Epithelial cell of proximal tubule (primary cell): ENCODE measurements around the gene TMEM108. TPM values are rescaled to one million over a fixed set of nuclear protein-coding genes. Genes with fewer than 3 reads are reported as not detected.

Experiments
- DNase-seq: peaks from one replicate; pipeline ENCODE4 v3.0.0-alpha.2; 2011; ENCODE audit warnings: low read depth
- H3K4me3 ChIP-seq: 2 replicates; pipeline ENCODE4 v1.5.1; 2011; ENCODE audit warnings: low read depth, mild to moderate bottlenecking, low read length
- CTCF ChIP-seq: conservative IDR thresholded peaks from 2 replicates; pipeline ENCODE4 v1.5.1; 2012; ENCODE audit warnings: low read depth, mild to moderate bottlenecking, low read length
- total RNA-seq: library from RNA; depleted of rRNA; stranded (reverse); fragments of >200 nt; gene quantifications from 2 replicates; pipeline ENCODE4 v1.2.3, GENCODE V29; 2015

TMEM108 gene
- total RNA-seq, 1 donor from 2014 or later = 1.7 TPM

GRCh38 chr3:133264920-133265319 lies 226.7 kb downstream of the TMEM108 start:
- TF ChIP-seq CTCF = no peak
- no peak overlapping the region for H3K4me3 ChIP-seq
- no peak for DNase-seq

GRCh38 chr3:133268726-133269134 lies 230.5 kb downstream of the TMEM108 start:
- no peak overlapping the region for H3K4me3 ChIP-seq
- DNase-seq = no peak
- TF ChIP-seq CTCF = no peak

DNA sequence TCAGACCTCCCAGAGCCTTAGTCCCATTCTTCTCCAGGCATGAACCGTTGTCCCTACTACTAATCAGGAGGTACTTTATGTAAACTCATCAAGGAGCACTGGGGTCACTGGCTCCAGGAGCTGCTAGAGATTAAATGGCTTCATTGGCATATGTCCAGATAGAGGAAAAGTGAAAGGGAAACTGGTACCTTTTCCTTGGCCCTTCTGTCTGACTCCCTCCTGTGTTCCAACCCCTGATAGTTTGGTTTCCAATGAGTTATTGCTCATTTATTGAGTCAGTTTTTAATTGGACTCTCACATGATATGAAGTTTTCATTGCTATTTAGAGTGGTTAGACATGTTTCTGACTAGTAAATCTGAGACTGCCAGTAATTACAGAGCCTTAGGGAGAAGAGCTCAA lies 231.2 kb downstream of the TMEM108 start:
- no peak for TF ChIP-seq CTCF
- H3K4me3 ChIP-seq = no peak overlapping the region
- DNase-seq = no peak

GRCh38 chr3:133270631-133271030 lies 232.4 kb downstream of the TMEM108 start:
- no peak for TF ChIP-seq CTCF
- DNase-seq = no peak
- H3K4me3 ChIP-seq = no peak overlapping the region

DNA sequence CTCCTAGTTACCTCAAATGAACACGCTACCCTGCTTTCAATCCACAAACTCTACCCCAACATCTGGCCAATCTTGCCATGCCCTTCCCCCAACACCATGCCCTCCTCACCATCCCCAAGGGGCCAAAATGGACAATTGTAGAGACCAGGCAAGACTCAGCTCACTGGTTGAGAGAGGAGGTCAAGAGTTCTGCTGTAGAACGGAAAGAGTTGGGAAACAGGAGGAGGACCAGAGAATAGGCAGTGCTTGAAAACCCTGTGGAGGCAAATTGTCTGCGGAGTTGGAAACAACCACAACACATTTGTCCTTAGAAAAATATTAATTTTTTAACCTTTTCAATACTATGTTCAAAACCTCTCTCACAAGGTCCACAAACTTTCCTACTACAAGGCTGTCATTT lies 232.9 kb downstream of the TMEM108 start:
- DNase-seq = no peak
- TF ChIP-seq CTCF = no peak
- H3K4me3 ChIP-seq = no peak overlapping the region

- TF ChIP-seq CTCF = no peak
- no peak overlapping the region for H3K4me3 ChIP-seq
Observed at GRCh38 chr3:133271539-133271938, 233.3 kb downstream of the TMEM108 start.

DNA sequence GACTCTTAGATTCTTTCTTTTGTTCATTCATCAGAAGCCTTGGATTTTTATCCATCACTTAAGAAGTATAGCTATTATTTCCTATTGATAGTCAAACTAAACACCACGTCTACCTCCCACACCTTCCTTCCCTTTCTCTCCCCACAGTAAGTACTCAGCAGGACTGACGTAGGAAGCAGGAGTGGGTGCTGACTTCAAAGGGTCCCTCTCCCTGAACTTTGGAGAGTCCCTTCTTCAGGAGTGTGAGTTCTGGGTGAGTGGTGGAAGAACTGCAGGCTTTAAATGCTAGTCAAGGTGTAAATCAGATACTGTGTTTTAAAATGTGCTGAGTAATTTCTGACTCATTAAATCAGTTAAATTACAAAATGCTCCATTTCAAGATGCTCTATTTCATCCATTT lies 235.2 kb downstream of the TMEM108 start:
- TF ChIP-seq CTCF = no peak
- DNase-seq = no peak
- H3K4me3 ChIP-seq = no peak overlapping the region

More at GRCh38 chr3:133271539-133271938, 233.3 kb downstream of the TMEM108 start:
- no peak for DNase-seq
